OCI-LY1 (cell line): ENCODE measurements around the gene PSTPIP2.

ENCODE experiments used
- EZH2 ChIP-seq: fragments of 200-600 bp; sonication (generic), shearing (Covaris generic); IDR thresholded peaks from 2 replicates; pipeline ENCODE4 v1.8.0; 2017; ENCODE audit warnings: borderline replicate concordance, mixed run types, mild to moderate bottlenecking, antibody characterized with exemption, low read length, moderate library complexity, mixed read lengths
- TF ChIP-seq, protein P1 (sequence below): fragments of 200-600 bp; sonication (generic), shearing (Covaris generic); IDR thresholded peaks from 2 replicates; pipeline ENCODE4 v1.5.1; 2017; ENCODE audit warnings: mild to moderate bottlenecking, antibody characterized with exemption, low read length, moderate library complexity, mixed read lengths

- TF ChIP-seq, protein P1, sequence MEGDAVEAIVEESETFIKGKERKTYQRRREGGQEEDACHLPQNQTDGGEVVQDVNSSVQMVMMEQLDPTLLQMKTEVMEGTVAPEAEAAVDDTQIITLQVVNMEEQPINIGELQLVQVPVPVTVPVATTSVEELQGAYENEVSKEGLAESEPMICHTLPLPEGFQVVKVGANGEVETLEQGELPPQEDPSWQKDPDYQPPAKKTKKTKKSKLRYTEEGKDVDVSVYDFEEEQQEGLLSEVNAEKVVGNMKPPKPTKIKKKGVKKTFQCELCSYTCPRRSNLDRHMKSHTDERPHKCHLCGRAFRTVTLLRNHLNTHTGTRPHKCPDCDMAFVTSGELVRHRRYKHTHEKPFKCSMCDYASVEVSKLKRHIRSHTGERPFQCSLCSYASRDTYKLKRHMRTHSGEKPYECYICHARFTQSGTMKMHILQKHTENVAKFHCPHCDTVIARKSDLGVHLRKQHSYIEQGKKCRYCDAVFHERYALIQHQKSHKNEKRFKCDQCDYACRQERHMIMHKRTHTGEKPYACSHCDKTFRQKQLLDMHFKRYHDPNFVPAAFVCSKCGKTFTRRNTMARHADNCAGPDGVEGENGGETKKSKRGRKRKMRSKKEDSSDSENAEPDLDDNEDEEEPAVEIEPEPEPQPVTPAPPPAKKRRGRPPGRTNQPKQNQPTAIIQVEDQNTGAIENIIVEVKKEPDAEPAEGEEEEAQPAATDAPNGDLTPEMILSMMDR: no peak
- TF ChIP-seq EZH2: no peak
Observed at GRCh38 chr18:46019936-46020335, 52.1 kb downstream of the PSTPIP2 start.
